ENCODE measurements around the gene HBQ1.

GRCh38 chr16:192686-193085 is 12.4 kb downstream of the HBQ1 start:
- no peak for TF ChIP-seq CTCF (IDR thresholded peaks at IDR 0.05; ENCODE audit: low read depth, low read length, poor library complexity, severe bottlenecking)
- TF ChIP-seq EZH2phosphoT487 (IDR thresholded peaks at IDR 0.05; ENCODE audit: borderline replicate concordance, low read length) = no peak

All from DOHH2 (cell line).